NCI-H2227 (cell line): ENCODE measurements around the gene NIN.
"Not testable (repeated sequence)": the region's sequence is repeated elsewhere in the genome, so short reads cannot be mapped to it uniquely, and the experiment has no call there.

ENCODE experiments used
- DNase-seq: peaks from one replicate; lab custom pipeline; 2025; ENCODE audit not compliant: unreplicated experiment; lab: John Stamatoyannopoulos, UW

Gene NIN

GRCh38 chr14:50726372-50727107 is 104.4 kb downstream of the NIN start:
- no peak for DNase-seq

GRCh38 chr14:50725761-50726160 is 105.2 kb downstream of the NIN start:
- DNase-seq: no peak

GRCh38 chr14:50719911-50720759 is 110.8 kb downstream of the NIN start:
- no peak for DNase-seq

- DNase-seq: no peak
These were observed 112.0 kb downstream of the NIN start for GRCh38 chr14:50718949-50719348.

- no peak for DNase-seq
These were observed 113.2 kb downstream of the NIN start for GRCh38 chr14:50717811-50718210.

GRCh38 chr14:50714450-50715073 is 116.4 kb downstream of the NIN start:
- no peak for DNase-seq

GRCh38 chr14:50711043-50711442 is 119.9 kb downstream of the NIN start:
- no peak for DNase-seq

GRCh38 chr14:50705026-50705593 is 125.9 kb downstream of the NIN start:
- no peak for DNase-seq

GRCh38 chr14:50704454-50705010 is 126.4 kb downstream of the NIN start:
- no peak for DNase-seq

- no peak for DNase-seq
These were observed 133.2 kb downstream of the NIN start for GRCh38 chr14:50697659-50698290.

GRCh38 chr14:50694260-50694659 is 136.7 kb downstream of the NIN start:
- DNase-seq: not testable (repeated sequence)

- DNase-seq: no peak
These were observed 142.1 kb downstream of the NIN start for GRCh38 chr14:50688875-50689274.

- no peak for DNase-seq
These were observed 151.3 kb downstream of the NIN start for GRCh38 chr14:50679674-50680073.

- no peak for DNase-seq
These were observed 152.8 kb downstream of the NIN start for GRCh38 chr14:50678163-50678562.

- no peak for DNase-seq
These were observed 153.4 kb downstream of the NIN start for GRCh38 chr14:50677527-50678063.

GRCh38 chr14:50676814-50677516 is 154.0 kb downstream of the NIN start:
- no peak for DNase-seq

GRCh38 chr14:50675597-50675996 is 155.4 kb downstream of the NIN start:
- no peak for DNase-seq

- no peak for DNase-seq
These were observed 160.1 kb downstream of the NIN start for GRCh38 chr14:50670866-50671256.

GRCh38 chr14:50670196-50670865 is 160.6 kb downstream of the NIN start:
- no peak for DNase-seq
